HG02885 (cell line): ENCODE data around the gene ACADS.

Experiments
- ATAC-seq: cut with Tn5 transposase; IDR thresholded peaks from one replicate; pipeline ENCODE4 v1.9.1; 2021; ENCODE audit warnings: mild to moderate bottlenecking; ENCODE audit not compliant: unreplicated experiment, poor library complexity

ACADS gene

DNA sequence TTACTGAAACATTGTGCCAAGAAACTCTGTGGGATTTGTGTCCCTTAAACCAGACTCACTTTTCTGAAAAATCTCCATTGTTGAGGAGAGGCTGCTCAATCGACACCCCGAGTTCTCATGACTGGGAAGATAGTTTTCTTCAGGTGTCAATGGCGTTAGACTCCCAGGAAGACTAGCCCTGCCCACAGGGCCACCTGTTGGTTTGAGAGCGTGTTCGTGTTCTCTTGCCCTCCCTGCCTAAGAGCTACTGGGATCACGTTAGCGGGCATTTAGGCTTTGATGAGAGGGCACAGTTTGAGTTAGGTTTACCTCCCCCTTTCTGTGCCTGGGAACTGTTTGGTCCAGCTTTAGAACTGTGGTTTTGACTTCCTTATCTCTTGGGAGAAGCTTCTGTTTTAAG is 26.1 kb upstream of the ACADS start:
- ATAC-seq, result no peak

DNA sequence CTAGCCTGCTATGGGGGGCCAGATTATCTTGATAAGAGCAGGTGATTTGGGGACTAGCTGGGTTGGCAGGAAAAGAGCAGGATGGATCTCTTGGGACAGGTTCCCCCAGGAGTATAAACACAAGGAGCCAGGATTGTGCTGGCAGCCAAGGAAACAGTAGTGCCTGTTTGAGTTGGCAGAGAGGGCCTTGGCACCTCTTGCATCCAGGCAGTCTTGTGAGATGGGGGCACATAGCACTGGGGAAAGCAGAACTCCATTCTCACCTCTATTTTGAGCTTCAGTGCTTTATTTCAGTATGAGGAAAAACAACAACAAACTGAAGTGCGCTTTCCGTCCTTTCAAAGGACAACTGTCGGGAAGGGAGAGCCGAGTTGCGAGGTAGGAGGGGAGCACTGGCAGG is 24.7 kb upstream of the ACADS start:
- no peak for ATAC-seq

- no peak for ATAC-seq
Measured at GRCh38 chr12:120702637-120703036, 23.0 kb upstream of the ACADS start.

- no peak for ATAC-seq
Measured at GRCh38 chr12:120703311-120703942, 22.2 kb upstream of the ACADS start.

- no peak for ATAC-seq
Measured at GRCh38 chr12:120705618-120706017, 20.0 kb upstream of the ACADS start.

GRCh38 chr12:120706029-120706428 is 19.6 kb upstream of the ACADS start:
- ATAC-seq, result no peak

DNA sequence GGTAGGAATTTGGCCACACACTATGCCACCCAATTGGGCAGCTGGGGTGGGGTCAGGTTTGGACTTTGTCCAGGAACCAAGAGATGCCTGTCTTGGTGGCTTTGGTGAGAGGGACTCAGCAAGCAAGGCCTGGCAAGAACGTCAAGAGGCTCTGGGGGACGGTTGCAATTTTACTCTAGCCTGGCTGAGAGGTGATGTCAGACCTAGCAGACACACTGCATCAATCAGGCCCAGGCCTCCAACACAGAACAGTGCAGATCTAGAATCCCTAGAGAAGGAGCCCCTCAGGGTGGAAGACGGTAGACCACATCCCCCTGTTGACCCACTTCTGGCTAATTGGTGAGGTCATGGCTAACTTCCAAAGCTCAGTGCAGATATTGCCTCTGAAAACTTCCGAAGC is 17.0 kb upstream of the ACADS start:
- no peak for ATAC-seq

DNA sequence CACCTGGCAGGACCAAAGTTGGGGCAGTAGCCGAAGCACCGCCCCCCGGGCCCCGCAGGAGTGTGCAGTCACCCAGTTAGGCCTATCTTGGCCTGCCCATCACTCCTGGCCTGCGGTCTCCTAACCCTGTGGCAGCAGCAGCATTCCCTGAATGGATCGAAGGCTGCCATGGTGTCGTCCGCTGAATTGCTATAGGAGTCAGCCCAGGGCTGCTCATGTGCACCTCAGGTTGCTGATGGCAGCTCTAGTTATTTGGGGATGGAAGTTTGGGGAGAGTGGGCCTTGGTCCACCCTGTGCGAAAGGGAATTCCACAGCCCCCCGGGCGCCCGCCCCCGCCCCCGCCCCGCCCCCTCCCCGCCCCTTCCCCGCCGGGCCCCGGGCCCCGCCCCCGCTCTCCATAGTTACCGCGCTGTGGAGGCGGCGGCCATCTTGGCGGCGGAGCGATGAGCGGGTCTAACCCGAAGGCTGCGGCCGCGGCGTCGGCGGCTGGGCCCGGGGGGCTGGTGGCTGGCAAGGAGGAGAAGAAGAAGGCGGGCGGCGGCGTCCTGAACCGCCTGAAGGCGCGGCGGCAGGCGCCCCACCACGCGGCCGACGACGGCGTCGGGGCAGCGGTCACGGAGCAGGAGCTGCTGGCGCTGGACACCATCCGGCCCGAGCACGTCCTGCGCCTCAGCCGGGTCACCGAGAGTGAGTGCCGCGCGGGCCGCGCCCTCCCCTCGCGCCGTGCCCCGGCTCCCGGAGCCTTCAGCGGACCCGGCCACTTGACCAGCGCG is 15.4 kb upstream of the ACADS start, which contains the start of gene UNC119B:
TSS of gene UNC119B (plus strand) at position 428 of the 774 bp plus-strand sequence. CDS start at position 445, 17 bp downstream.
- ATAC-seq, result peak; percentile 76

DNA sequence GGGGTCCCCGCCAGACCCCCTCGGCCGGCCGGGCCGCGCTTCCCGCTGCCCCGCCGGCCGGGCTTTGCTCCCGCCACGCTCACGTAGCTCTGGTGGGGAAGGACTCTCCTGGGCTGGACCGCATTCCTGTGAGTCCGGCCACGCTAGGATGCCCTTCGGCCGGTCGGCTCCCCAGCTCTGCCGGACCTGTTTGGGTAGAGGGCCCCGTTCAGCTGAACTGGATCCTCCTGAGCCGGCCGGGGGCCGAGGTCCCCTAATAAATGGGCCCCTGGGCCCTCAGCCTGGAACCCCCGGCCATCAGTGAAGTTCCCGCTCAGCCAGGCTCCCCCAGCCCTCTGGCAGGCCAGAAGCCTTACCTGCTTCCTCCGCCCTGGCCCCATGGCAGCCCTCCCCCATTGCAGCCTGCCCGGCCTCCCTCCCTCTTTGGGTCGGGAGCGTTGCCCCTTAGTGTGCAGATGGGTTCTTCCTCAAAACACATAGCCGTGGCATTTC is 14.8 kb upstream of the ACADS start:
- ATAC-seq, result peak; percentile 35

GRCh38 chr12:120711411-120711810 is 14.2 kb upstream of the ACADS start:
- no peak for ATAC-seq

DNA sequence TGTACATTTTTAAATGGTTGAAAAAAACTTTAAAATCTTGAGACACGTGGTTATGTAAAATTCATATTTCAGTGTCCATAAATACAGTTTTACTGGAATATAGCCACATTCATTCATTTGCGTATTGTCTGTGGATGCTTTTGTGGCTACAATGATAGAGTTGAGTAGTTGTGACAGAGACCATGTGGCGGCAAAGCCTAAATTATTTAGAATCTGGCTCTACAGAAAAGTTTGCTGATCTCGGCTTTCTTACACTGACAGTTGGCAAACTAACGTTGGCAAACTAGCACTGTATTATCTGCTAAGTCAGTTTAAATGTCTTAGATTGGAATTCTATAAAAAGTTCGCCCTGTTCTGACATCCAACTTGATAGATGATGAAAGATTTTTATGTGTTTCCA is 13.0 kb upstream of the ACADS start:
- no peak for ATAC-seq

DNA sequence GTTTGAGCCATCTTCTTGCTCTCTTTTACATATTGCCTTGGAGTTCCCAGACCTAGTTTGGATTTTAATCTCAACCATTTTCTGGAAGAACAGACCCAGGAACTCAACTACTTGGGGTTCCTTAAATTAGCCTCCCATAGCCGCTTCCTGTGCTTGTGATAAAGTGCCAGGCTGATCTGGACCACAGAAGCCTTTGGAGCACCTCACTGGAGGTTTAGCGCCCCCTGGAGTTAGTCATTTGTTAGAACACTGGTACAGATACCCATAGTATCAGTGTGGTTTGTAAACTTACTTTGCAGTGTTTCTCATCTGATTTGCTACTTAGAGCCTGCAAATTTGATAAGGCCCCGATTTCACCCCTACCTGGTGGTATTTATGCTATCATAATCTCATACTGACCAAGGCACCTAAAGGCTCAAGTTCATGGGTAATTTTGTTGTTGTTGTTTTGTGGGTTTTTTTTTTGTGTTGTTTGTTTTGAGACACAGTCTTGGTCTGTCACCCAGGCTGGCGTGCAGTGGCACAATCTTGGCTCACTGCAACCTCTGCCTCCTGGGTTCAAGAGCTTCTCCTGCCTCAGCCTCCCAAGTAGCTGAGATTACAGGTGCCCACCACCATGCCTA is 11.7 kb upstream of the ACADS start:
- ATAC-seq, result no peak

DNA sequence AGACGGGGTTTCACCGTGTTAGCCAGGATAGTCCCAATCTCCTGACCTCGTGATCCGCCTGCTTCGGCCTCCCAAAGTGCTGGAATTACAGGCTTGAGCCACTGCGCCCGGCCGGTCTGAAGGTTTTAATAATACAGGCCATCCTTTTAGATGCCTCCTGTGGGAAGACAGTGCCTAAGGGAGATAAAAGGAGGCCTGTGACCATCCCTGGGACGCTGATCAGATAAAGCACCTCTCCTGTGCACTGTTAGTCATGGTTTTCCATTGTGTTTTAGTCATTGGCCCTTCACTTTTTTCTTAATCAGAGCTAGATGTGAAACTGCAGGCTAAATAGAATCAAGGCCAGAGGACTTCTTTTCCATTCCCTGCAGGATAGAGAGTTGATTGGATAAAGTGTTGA is 7.6 kb upstream of the ACADS start:
- ATAC-seq, result no peak

GRCh38 chr12:120719072-120719471 is 6.6 kb upstream of the ACADS start:
- ATAC-seq, result no peak

GRCh38 chr12:120719496-120720233 is 6.0 kb upstream of the ACADS start:
- ATAC-seq, result no peak

DNA sequence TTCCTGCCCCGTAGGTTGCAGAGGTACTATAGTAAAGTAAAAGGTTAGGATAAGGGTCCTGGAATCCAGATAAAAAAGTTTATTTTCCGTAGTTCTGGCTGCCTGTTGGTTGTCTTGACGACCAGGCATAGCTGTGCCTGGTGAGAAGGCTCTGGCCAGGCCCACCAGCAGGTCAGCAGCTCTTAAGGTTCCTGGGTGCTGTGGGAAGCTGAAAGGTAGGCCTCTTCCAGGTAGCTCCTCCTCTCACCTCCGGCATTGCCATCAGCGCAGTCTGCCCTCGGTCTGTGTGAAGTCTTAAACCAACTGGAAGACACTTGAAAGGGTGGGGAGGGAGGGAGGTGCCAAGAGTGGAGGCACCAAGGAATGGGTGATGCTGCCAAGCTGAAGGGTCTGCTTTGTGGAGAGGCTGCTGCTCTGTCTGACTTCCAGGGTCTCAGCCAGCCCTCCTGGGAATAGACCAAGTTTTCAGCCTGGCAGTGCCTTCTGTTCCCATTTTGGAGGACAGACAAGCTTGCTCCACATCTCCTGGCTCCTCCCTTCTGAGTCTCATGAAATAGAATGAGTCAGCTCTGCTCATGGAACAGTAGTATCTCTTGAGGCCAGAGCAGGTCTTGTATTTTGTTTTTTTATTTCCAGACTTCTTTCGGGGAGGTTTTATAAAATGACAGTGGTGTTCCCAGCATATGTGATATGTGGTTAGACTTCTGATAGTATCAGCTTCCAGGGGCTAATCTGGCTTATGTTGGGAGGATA is 5.2 kb upstream of the ACADS start:
- no peak for ATAC-seq

DNA sequence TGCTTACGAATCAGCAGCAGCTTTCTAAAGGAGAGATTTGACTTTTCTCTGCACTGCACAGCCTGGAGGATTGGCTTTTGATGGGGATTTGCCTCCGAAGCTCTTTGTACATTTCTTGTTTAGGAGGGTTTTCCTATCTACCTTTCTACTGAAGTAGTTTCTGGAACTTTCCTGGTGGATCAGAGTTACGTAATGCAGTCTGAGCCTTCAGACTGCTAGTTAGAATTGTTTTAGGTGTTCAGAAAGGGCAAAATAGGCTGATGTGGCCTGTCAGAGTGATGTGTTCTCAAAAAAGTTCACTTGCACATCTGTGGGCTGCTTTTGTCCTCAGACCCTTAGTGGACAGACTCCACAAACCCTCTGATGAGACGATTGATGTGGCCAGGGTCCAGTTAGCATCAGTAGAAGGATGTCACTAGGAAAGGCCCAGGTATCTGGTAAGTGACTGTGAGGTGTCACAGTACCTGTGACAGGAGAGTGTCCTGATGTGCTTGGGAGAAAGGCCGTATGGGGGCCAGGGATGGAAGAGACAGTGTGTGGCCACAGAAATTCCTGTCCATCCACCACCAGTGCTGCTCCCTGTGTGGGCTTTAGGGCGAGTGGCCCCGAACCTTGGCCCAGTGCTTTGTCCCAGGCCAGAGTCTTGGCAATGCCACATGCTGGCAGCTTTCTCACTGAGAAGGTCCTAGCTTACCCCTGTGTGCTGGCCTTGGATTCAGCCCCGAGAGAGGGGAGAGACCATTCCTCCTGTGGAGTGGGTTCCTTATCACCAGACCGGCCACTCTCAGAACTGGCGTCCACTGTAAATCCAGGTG is 4.4 kb upstream of the ACADS start:
- ATAC-seq, result no peak

DNA sequence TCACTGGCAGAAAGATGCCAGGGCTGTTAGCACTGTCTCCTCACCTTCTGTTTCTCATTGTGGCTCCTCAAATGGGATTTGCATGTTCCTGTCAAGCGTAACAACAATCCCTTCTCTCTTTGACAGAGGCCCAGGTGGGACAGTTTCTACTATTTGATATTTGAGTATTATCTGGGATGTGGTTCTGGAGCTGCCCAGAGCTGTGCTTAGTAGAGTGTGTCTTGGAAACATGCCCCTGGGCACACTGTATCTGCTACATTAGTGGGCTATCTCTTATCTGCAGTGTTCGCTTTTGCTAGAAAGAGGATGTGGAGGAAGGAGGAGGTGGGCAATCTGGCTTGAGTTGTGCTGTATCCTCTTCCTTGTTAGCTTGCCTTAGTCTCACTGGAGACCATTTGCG is 3.8 kb upstream of the ACADS start:
- no peak for ATAC-seq

DNA sequence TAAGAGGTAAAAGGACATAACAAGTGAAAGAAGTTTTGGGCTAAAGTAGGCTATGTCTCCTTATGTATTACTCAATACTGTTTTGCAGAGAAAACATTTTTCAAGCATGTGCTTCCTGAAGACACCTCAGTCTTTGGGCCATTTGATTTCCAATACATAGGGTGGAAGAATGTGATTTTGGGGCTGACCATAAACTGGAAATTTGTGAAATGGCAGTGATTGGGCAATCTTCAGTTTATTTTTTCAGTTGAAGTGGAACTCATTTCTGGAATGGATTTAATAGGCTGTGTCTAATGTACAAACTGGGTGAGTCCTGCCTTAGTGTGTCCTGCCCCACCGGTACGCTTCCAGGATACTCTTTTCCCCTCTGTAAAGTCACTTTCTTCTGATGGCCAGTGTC is 2.8 kb upstream of the ACADS start:
- ATAC-seq, result no peak
